Measurements from ENCODE around the gene PPP1R10.
A peak's percentile ranks its signal among the peaks of the same experiment; 100 is the strongest.
"Not testable (repeated sequence)": the region's sequence is repeated elsewhere in the genome, so short reads cannot be mapped to it uniquely, and the experiment has no call there.

Gene PPP1R10

GRCh38 chr6:30616811-30617564, at the start of gene PPP1R10:
Gene PPP1R10, minus strand, starts transcription at chr6:30617243. Its CDS starts 7,299 bp downstream, at chr6:30609944.
- DNase-seq: peak; percentile 94 to 97 (median 96)

- DNase-seq: not testable (repeated sequence)
These were observed 49.3 kb upstream of the PPP1R10 start for GRCh38 chr6:30666300-30666699.

- DNase-seq: no peak
These were observed 48.1 kb upstream of the PPP1R10 start for GRCh38 chr6:30664994-30665767.

- DNase-seq: not testable (repeated sequence)
These were observed 40.9 kb upstream of the PPP1R10 start for GRCh38 chr6:30657922-30658321.

DNA sequence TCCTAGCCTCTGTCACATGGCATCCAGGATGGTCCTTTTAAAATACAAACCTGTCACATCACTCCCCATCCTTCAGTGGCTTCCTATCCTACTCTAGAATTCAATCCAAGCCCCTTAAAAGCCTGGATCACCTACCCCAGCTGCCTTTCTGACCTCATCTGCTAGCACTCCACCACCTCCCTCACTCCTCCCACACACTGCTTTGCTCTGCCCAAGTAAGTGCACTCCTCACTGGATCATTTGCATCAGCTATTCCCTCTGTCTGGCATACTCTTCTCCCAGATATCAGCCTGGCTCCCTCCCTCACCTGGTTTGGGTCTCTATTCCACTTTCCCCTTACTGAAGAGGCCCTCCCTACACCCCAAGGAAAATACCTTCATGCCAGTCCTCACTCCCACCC, 40.4 kb upstream of the PPP1R10 start:
- DNase-seq: no peak

- no peak for DNase-seq
These were observed 39.5 kb upstream of the PPP1R10 start for GRCh38 chr6:30656513-30656912.

- DNase-seq: no peak
These were observed 38.7 kb upstream of the PPP1R10 start for GRCh38 chr6:30655743-30656094.

DNA sequence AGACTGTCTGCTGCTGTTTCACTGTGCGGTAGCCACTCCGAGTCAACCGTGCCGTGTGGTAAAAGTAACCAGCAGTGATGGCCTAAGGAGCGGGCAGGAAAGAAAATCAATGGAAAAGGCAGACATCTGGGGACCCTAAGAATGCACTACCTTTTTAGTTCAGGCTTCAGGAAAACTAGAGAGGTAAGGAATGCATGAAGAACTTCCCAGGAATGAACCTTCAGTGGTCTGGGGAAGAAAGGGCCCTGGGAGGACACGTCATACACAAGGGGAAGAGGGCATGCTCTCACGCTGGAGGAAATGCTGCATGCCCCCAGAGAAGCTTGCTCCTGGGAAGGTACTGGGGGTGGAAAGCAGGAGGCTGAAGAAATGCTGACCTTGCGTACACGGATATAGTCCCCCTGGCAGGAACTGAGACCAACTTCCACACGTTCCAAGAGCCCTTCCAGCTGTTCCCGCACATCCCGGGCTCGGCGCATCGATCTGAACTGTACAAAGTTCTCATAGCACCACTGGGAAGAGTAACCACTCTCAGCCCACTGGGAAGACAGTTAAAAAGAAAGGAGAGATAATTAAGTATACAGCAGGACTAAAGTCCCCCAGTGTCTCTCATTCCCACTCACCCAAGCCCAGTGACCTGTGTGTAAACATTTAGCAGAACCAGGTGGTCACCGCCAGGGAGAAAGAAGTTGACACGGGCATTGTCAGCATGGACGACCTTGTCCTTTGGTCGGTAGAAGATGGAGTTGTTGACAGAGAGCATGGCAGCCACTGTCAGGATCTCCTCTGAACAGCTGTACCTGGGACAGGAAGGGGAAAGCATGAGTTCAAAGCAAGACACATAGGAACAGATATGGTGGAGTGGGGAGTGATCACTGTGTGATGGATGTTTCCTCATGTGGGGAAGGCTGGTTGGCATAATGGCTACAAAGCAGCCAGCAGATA, 38.0 kb upstream of the PPP1R10 start:
- DNase-seq: no peak

GRCh38 chr6:30651143-30651542, 34.1 kb upstream of the PPP1R10 start:
- no peak for DNase-seq

DNA sequence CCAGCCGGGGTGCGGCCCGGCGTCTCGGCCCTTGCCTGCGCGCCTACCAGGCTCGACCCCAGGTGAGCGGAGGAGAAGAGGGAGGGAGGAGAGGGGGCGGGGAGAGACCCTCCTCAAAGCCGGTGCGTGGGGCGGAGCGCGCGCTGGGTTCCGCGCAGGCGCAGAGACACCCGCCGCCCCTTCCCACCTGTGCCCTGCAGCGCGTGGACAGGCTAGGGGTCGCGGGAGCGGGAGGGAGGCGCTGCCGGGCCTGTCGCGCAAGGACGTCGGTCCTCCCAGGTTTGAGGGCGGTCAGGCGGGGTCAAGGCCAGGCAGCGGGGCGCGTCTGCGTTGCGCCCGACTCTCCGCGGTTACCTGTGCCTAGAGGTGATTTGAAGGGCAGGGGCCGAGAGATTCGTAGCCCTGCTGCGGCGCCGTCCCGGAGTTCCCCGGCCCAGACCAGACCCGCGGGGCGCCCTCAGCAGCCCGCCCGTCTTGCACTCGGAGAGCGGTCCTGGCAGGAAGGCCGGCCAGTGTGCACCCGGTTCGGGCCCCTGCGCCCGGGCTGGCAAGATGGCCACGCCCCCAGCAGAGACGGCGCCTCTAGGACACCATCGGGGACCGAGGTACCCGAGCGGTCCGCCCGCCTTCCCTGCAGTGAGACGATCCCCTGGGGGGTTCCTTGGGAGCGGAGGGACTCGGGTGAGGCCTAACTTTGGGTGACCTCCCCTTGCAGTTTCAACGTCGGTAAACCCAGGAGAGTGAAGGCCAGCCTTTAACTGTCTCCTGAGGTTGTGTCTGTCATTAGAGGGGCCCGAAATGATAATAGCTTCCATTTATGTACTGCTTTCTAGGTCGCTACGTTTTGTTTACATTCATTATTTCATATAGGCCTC, 30.4 kb upstream of the PPP1R10 start:
- DNase-seq: peak; percentile 42 to 73 (median 48)

GRCh38 chr6:30646450-30647241, 29.6 kb upstream of the PPP1R10 start, which contains the start of gene C6orf136:
Gene C6orf136, plus strand, starts transcription at chr6:30647133. Its CDS starts 99 bp downstream, at chr6:30647232.
- DNase-seq: peak; percentile 78 to 90 (median 83)

- no peak for DNase-seq
These were observed 28.9 kb upstream of the PPP1R10 start for GRCh38 chr6:30645989-30646388.

DNA sequence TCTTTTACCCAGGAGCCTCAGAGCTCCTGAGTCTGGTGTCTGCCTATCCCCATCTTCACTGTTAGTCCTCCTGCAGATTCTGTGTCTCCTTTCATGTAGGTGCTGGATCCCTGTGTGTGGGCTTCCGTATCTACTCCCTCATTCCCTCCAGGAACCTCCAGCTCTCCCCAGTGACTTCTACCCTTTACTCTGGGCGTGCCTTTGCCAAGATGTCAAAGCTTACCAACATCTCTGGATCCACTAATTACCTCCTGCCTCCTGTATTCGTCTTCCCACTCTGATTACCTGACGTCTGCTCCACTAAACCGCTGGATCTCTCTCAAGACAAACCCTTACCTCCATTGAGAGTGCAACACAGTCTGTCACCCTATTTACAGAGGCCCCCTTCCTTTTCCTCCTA, 27.7 kb upstream of the PPP1R10 start:
- DNase-seq: no peak

DNA sequence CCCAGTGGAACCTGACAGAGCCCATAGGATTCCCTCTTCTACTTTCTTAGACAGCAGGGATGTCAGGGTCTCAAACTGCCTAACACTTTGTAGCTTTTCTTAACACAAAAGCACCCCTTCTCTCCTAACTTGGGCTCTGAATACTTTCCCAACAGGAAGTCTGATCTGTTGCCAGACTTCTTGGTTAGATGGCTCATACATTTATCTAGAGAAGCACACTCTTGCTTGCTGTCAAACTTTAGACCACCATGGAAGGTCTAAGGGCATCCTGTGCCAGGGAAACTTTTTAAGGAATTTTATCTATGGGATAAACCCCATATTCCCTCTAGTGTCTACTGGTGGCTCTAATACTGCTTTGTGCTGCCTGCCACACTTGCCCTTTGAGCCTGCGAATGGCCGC, 26.6 kb upstream of the PPP1R10 start:
- no peak for DNase-seq

GRCh38 chr6:30641048-30641447, 24.0 kb upstream of the PPP1R10 start:
- DNase-seq: no peak

- no peak for DNase-seq
These were observed 23.4 kb upstream of the PPP1R10 start for GRCh38 chr6:30640481-30640880.

DNA sequence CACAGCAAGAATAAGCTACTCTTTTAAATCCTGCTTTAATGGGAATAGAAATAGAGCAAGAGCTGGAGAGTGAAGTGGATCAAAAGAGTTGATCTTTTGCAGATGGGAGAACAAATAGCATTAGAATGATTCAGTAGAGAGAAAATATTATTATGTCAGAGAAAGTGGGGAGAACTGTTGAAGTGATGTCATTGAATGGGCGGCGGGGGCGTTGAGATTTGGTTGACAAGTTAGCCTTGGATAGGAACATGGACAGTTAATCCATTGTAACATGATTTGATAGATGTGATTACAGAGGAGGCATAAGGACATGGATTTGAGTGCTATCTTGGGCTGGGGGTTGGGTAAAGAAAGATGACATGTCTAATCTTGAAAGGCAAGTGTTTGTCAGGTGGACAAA, 18.8 kb upstream of the PPP1R10 start:
- DNase-seq: no peak

DNA sequence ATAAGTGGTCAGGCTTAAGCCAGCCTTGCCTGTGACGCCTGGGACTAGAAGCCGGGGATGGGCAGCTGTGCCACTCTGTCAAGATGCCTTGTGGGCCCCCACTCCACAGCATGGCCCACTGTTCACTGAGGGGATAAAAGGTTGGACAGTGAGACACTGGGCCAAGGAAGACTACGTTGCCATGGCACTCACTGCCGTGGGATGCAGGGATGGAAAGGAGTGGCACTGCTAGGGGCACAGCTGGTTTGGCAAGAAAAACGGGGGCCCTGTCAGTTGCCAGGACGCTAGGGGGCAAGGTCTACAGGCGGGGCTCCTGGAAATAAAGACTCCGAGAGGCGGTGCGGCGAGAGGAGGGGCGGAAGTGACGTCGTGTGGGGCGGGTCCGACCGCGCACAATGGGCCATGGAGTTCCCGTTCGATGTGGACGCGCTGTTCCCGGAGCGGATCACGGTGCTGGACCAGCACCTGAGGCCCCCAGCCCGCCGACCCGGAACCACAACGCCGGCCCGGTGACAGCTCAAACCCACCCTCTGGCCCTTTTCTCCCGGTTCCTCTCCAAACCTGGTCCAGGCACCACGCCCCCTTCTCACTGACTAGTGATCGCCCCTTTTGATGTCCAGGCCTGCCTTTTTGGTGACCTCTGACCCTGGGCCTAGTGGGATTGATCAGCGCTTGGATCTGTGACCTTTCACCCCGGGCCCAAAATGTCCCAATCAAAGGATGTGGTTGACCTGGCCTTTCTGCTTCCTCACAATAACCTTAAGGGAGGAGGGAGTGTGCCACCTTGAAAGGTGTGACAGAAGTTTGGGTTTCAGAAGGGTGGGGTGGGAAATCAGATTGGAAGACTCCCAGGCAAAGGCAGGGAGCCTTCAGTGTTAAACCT, 9.7 kb upstream of the PPP1R10 start, which contains the start of gene ATAT1:
Gene ATAT1 (plus strand): TSS at position 391 of the 883 bp plus-strand sequence.
- peak; percentile 72 to 82 (median 75) for DNase-seq

DNA sequence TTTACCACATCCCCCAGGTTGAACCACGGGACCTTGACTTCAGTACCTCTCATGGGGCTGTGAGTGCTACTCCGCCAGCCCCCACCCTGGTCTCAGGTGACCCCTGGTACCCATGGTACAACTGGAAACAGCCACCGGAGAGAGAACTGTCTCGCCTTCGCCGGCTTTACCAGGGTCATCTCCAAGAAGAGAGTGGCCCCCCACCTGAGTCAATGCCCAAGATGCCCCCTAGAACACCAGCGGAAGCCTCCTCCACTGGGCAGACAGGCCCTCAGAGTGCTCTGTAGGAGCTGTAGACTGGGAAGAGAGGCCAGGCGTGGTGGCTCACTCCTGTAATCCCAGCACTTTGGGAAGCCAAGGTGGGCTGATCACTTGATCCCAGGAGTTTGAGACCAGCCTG, 8.5 kb upstream of the PPP1R10 start:
- no peak for DNase-seq

GRCh38 chr6:30619561-30619960, 2.5 kb upstream of the PPP1R10 start:
- no peak for DNase-seq

Measured in activated CD4-positive, CD25-positive, alpha-beta regulatory T cell (primary cell).